ENCODE measurements around the gene CFDP1.
A peak's percentile ranks its signal among the peaks of the same experiment; 100 is the strongest.
"Not testable (repeated sequence)": the region's sequence is repeated elsewhere in the genome, so short reads cannot be mapped to it uniquely, and the experiment has no call there.

Gene CFDP1

GRCh38 chr16:75273054-75273925, 160.0 kb downstream of the CFDP1 start:
- H3K9me3 ChIP-seq (ENCODE audit: insufficient read depth, low read length): no peaks in the 10 kb centered on the region
- H3K27me3 ChIP-seq (ENCODE audit: insufficient read depth, insufficient read length): no peaks in the 10 kb centered on the region
- TF ChIP-seq SUZ12 (IDR thresholded peaks at IDR 0.05; ENCODE audit: extremely low read depth, insufficient read depth, insufficient read length) (no peak), YY1 (IDR thresholded peaks at IDR 0.05; ENCODE audit: insufficient read depth, insufficient read length) (no peak), ZNF274 (IDR thresholded peaks at IDR 0.05; ENCODE audit: low read depth, low read length) (no peak)
- H3K4me3 ChIP-seq (ENCODE audit: insufficient read length, low read depth): no peak overlapping the region
- no peak overlapping the region for H3K9ac ChIP-seq (ENCODE audit: insufficient read length, low read depth)
- peaks cover 7% of the 10 kb centered on the region for H3K4me1 ChIP-seq (ENCODE audit: insufficient read depth, insufficient read length)
- no peak for DNase-seq (ENCODE audit: low read depth, low spot score)
- H3K36me3 ChIP-seq (ENCODE audit: insufficient read depth, insufficient read length, low read length): no peaks in the 10 kb centered on the region

GRCh38 chr16:75272629-75273028, 160.7 kb downstream of the CFDP1 start:
- H3K4me3 ChIP-seq (ENCODE audit: insufficient read length, low read depth); DNase-seq (ENCODE audit: low read depth, low spot score); H3K9me3 ChIP-seq (ENCODE audit: insufficient read depth, low read length); H3K36me3 ChIP-seq (ENCODE audit: insufficient read depth, insufficient read length, low read length); H3K27me3 ChIP-seq (ENCODE audit: insufficient read depth, insufficient read length); H3K9ac ChIP-seq (ENCODE audit: insufficient read length, low read depth): not testable (repeated sequence)
- peaks cover 14% of the 10 kb centered on the region for H3K4me1 ChIP-seq (ENCODE audit: insufficient read depth, insufficient read length)

- peaks cover 15% of the 10 kb centered on the region for H3K4me1 ChIP-seq (ENCODE audit: insufficient read depth, insufficient read length)
- H3K36me3 ChIP-seq (ENCODE audit: insufficient read depth, insufficient read length, low read length): no peaks in the 10 kb centered on the region
- TF ChIP-seq ZNF274 (IDR thresholded peaks at IDR 0.05; ENCODE audit: low read depth, low read length) (no peak), YY1 (IDR thresholded peaks at IDR 0.05; ENCODE audit: insufficient read depth, insufficient read length) (no peak), SUZ12 (IDR thresholded peaks at IDR 0.05; ENCODE audit: extremely low read depth, insufficient read depth, insufficient read length) (no peak)
- DNase-seq (ENCODE audit: low read depth, low spot score): no peak
- no peak overlapping the region for H3K4me3 ChIP-seq (ENCODE audit: insufficient read length, low read depth)
- H3K9ac ChIP-seq (ENCODE audit: insufficient read length, low read depth): peak overlapping the region; percentile 51
- no peaks in the 10 kb centered on the region for H3K27me3 ChIP-seq (ENCODE audit: insufficient read depth, insufficient read length)
- no peaks in the 10 kb centered on the region for H3K9me3 ChIP-seq (ENCODE audit: insufficient read depth, low read length)
Measured at GRCh38 chr16:75272097-75272551, 161.2 kb downstream of the CFDP1 start.

GRCh38 chr16:75271441-75272096, 161.7 kb downstream of the CFDP1 start:
- Histone ChIP-seq H3K4me3 (ENCODE audit: insufficient read length, low read depth) (no peak overlapping the region), H3K27me3 (ENCODE audit: insufficient read depth, insufficient read length) (no peaks in the 10 kb centered on the region), H3K4me1 (ENCODE audit: insufficient read depth, insufficient read length) (peaks cover 20% of the 10 kb centered on the region), H3K9me3 (ENCODE audit: insufficient read depth, low read length) (no peaks in the 10 kb centered on the region), H3K9ac (ENCODE audit: insufficient read length, low read depth) (peak overlapping the region; percentile 51), H3K36me3 (ENCODE audit: insufficient read depth, insufficient read length, low read length) (no peaks in the 10 kb centered on the region)
- no peak for DNase-seq (ENCODE audit: low read depth, low spot score)
- no peak for TF ChIP-seq ZNF274 (IDR thresholded peaks at IDR 0.05; ENCODE audit: low read depth, low read length)
- no peak for TF ChIP-seq SUZ12 (IDR thresholded peaks at IDR 0.05; ENCODE audit: extremely low read depth, insufficient read depth, insufficient read length)
- TF ChIP-seq YY1 (IDR thresholded peaks at IDR 0.05; ENCODE audit: insufficient read depth, insufficient read length): no peak

- peaks cover 28% of the 10 kb centered on the region for H3K4me1 ChIP-seq (ENCODE audit: insufficient read depth, insufficient read length)
- not testable (repeated sequence) for H3K9me3 ChIP-seq (ENCODE audit: insufficient read depth, low read length); DNase-seq (ENCODE audit: low read depth, low spot score); H3K27me3 ChIP-seq (ENCODE audit: insufficient read depth, insufficient read length); H3K9ac ChIP-seq (ENCODE audit: insufficient read length, low read depth); H3K36me3 ChIP-seq (ENCODE audit: insufficient read depth, insufficient read length, low read length); H3K4me3 ChIP-seq (ENCODE audit: insufficient read length, low read depth)
Measured at GRCh38 chr16:75269358-75269757, 163.9 kb downstream of the CFDP1 start.

- peaks cover 3% of the 10 kb centered on the region for H3K27me3 ChIP-seq (ENCODE audit: insufficient read depth, insufficient read length)
- no peak for DNase-seq (ENCODE audit: low read depth, low spot score)
- H3K9ac ChIP-seq (ENCODE audit: insufficient read length, low read depth): peak overlapping the region; percentile 21
- peaks cover 41% of the 10 kb centered on the region for H3K4me1 ChIP-seq (ENCODE audit: insufficient read depth, insufficient read length)
- peaks cover 21% of the 10 kb centered on the region for H3K36me3 ChIP-seq (ENCODE audit: insufficient read depth, insufficient read length, low read length)
- H3K9me3 ChIP-seq (ENCODE audit: insufficient read depth, low read length): no peaks in the 10 kb centered on the region
- H3K4me3 ChIP-seq (ENCODE audit: insufficient read length, low read depth): no peak overlapping the region
- TF ChIP-seq YY1 (IDR thresholded peaks at IDR 0.05; ENCODE audit: insufficient read depth, insufficient read length) (no peak), SUZ12 (IDR thresholded peaks at IDR 0.05; ENCODE audit: extremely low read depth, insufficient read depth, insufficient read length) (no peak), ZNF274 (IDR thresholded peaks at IDR 0.05; ENCODE audit: low read depth, low read length) (no peak)
Measured at GRCh38 chr16:75267631-75268264, 165.6 kb downstream of the CFDP1 start.

All from NT2/D1 (cell line).